ENCODE results near the gene PAXIP1. TPM values are rescaled to one million over a fixed set of nuclear protein-coding genes. Genes with fewer than 3 reads are reported as not detected.

PAXIP1 gene
- total RNA-seq, 1 experiment from 2014 or later, result 32.6 TPM

- H3K27me3 ChIP-seq (ENCODE audit: insufficient read depth, low read length), result no peaks in the 10 kb centered on the region
- H2AK5ac ChIP-seq (ENCODE audit: insufficient read length, low read length), result no peak overlapping the region
- no peaks in the 10 kb centered on the region for H3K9me3 Mint-ChIP-seq
- H3K23me2 ChIP-seq (ENCODE audit: insufficient read length, low read depth, low read length, poor library complexity, severe bottlenecking), result no peaks in the 10 kb centered on the region
- H3K4me1 Mint-ChIP-seq, result peaks cover 8 to 12% of the 10 kb centered on the region in 2 experiments; a peak in 3 of 4 replicates
- H3K9me3 ChIP-seq (ENCODE audit: control insufficient read depth, low read depth, low read length), result no peaks in the 10 kb centered on the region
- no peak overlapping the region for H3K4me3 Mint-ChIP-seq
- H4K91ac ChIP-seq (ENCODE audit: insufficient read length, low read depth, low read length), result no peak overlapping the region
- no peak overlapping the region for H3K56ac ChIP-seq (ENCODE audit: insufficient read length, low read depth, low read length)
- no peak overlapping the region for H3K4me2 ChIP-seq (ENCODE audit: insufficient read depth, insufficient read length, low read length)
- no peak overlapping the region for H3K14ac ChIP-seq (ENCODE audit: insufficient read depth, low read length)
- H3K18ac ChIP-seq (ENCODE audit: insufficient read length, low read depth, low read length), result no peak overlapping the region
- H2AFZ ChIP-seq (ENCODE audit: low read length), result no peak overlapping the region
- no peaks in the 10 kb centered on the region for H3K36me3 Mint-ChIP-seq (ENCODE audit: insufficient read depth in 1 of 3, low read depth in 3 of 3)
- no peak overlapping the region for H3K27ac ChIP-seq (ENCODE audit: insufficient read length, low read depth, low read length)
- no peaks in the 10 kb centered on the region for H3K79me1 ChIP-seq (ENCODE audit: insufficient read depth, low read depth, low read length, poor library complexity, severe bottlenecking)
- H3K4ac ChIP-seq (ENCODE audit: low read depth, low read length), result no peak overlapping the region
- H2BK12ac ChIP-seq (ENCODE audit: insufficient read length, low read depth, low read length), result no peak overlapping the region
- H4K20me1 ChIP-seq (ENCODE audit: control insufficient read depth, insufficient read depth, insufficient read length), result no peaks in the 10 kb centered on the region
- H2BK15ac ChIP-seq (ENCODE audit: low read depth, low read length), result no peak overlapping the region
- H4K5ac ChIP-seq (ENCODE audit: insufficient read length, low read depth, low read length), result no peak overlapping the region
- H3T11ph ChIP-seq (ENCODE audit: low read length), result no peak overlapping the region
- H2BK5ac ChIP-seq (ENCODE audit: insufficient read length, low read length), result no peak overlapping the region
- WGBS (ENCODE audit: extremely low coverage, insufficient read length, low lambda C conversion rate), result no CpG with 5 or more reads among the region's 24 CpGs
- no peak overlapping the region for H3K9ac ChIP-seq (ENCODE audit: extremely low read depth, insufficient read length, low read length)
- H3K23ac ChIP-seq (ENCODE audit: insufficient read length, low read depth, low read length), result no peak overlapping the region
- H3K27ac Mint-ChIP-seq, result no peak overlapping the region
- no peaks in the 10 kb centered on the region; the same call in 1 of the 2 replicates for H3K27me3 Mint-ChIP-seq (ENCODE audit: low read depth)
- no peak overlapping the region for H2BK20ac ChIP-seq (ENCODE audit: low read depth, low read length, poor library complexity, severe bottlenecking)
- no peaks in the 10 kb centered on the region for H3K79me2 ChIP-seq (ENCODE audit: insufficient read depth, low read length)
- H2BK120ac ChIP-seq (ENCODE audit: low read depth, low read length, poor library complexity, severe bottlenecking), result no peak overlapping the region
- H3K4me1 ChIP-seq (ENCODE audit: insufficient read depth, low read length), result no peaks in the 10 kb centered on the region
- H4K8ac ChIP-seq (replicated peaks; ENCODE audit: insufficient read length, low read depth, low read length), result no peak overlapping the region
- TF ChIP-seq CTCF (conservative IDR thresholded peaks at IDR 0.05), result no peak
- DNase-seq, result no peak
These were observed 103.7 kb downstream of the PAXIP1 start for GRCh38 chr7:154898973-154899855.
